Trophoblast cell (in vitro differentiated cells and primary cell): ENCODE data around the gene COL18A1.

Experiments
- DNase-seq, 2 donors: peaks; one replicate each; pipeline ENCODE4 v3.0.0-alpha.2; 2016
- H2AFZ ChIP-seq: 2 replicates; pipeline ENCODE4 v1.6.1; 2013; ENCODE audit warnings: low read length, moderate library complexity, mild to moderate bottlenecking; ENCODE audit not compliant: insufficient read depth, poor library complexity
- H2AK5ac ChIP-seq: 2 replicates; pipeline ENCODE4 v1.6.1; 2013; ENCODE audit warnings: mild to moderate bottlenecking, low read length
- H2BK120ac ChIP-seq: 2 replicates; pipeline ENCODE4 v1.6.1; 2013; ENCODE audit warnings: low read length, mild to moderate bottlenecking, moderate library complexity; ENCODE audit not compliant: insufficient read depth, poor library complexity
- H2BK12ac ChIP-seq: 2 replicates; pipeline ENCODE4 v1.6.1; 2013; ENCODE audit warnings: mild to moderate bottlenecking, low read length, moderate library complexity
- H2BK5ac ChIP-seq: 2 replicates; pipeline ENCODE4 v1.6.1; 2013; ENCODE audit warnings: low read length, low read depth, moderate library complexity, mild to moderate bottlenecking; ENCODE audit not compliant: poor library complexity
- H3K14ac ChIP-seq: 2 replicates; pipeline ENCODE4 v1.6.1; 2013; ENCODE audit warnings: mild to moderate bottlenecking, low read length
- H3K18ac ChIP-seq: 2 replicates; pipeline ENCODE4 v1.6.1; 2013; ENCODE audit warnings: mild to moderate bottlenecking, low read length
- H3K23ac ChIP-seq: 2 replicates; pipeline ENCODE4 v1.6.1; 2013; ENCODE audit warnings: low read length
- H3K27ac ChIP-seq: 2 replicates; pipeline ENCODE4 v1.5.1; 2013; ENCODE audit warnings: low read depth, mild to moderate bottlenecking, inconsistent platforms, low read length, moderate library complexity
- H3K27me3 ChIP-seq: 2 replicates; pipeline ENCODE4 v1.6.1; 2013; ENCODE audit warnings: inconsistent platforms, mild to moderate bottlenecking, low read length, moderate library complexity; ENCODE audit not compliant: insufficient read depth
- H3K36me3 ChIP-seq, 2 experiments: 1 replicate in 1 of 2; 2 replicates in 1 of 2; pipeline ENCODE4 v1.6.1; 2013; ENCODE audit warnings: low read length in 2 of 2, mild to moderate bottlenecking in 2 of 2, moderate library complexity in 1 of 2; ENCODE audit not compliant: insufficient read depth in 2 of 2, control insufficient read depth in 1 of 2
- H3K4ac ChIP-seq: 2 replicates; pipeline ENCODE4 v1.6.1; 2013; ENCODE audit warnings: low read depth, mild to moderate bottlenecking, low read length, moderate library complexity
- H3K4me1 ChIP-seq, 2 experiments: 1 replicate in 1 of 2; 2 replicates in 1 of 2; pipeline ENCODE4 v1.6.1; 2013; ENCODE audit warnings: low read length in 2 of 2, mild to moderate bottlenecking in 2 of 2, moderate library complexity in 1 of 2; ENCODE audit not compliant: insufficient read depth in 2 of 2, control insufficient read depth in 1 of 2
- H3K4me2 ChIP-seq: 2 replicates; pipeline ENCODE4 v1.6.1; 2013; ENCODE audit warnings: inconsistent platforms, mild to moderate bottlenecking, low read length, moderate library complexity
- H3K4me3 ChIP-seq: 2 replicates; pipeline ENCODE4 v1.5.1; 2013; ENCODE audit warnings: mild to moderate bottlenecking, low read depth, low read length, inconsistent platforms
- H3K79me1 ChIP-seq: one replicate; pipeline ENCODE4 v1.6.1; 2013; ENCODE audit warnings: low read length
- H3K79me2 ChIP-seq: 2 replicates; pipeline ENCODE4 v1.6.1; 2013; ENCODE audit warnings: low read length, mild to moderate bottlenecking; ENCODE audit not compliant: control insufficient read depth, insufficient read depth, poor library complexity
- H3K9ac ChIP-seq: 2 replicates; pipeline ENCODE4 v1.6.1; 2013; ENCODE audit warnings: mild to moderate bottlenecking, low read length
- H3K9me3 ChIP-seq: 2 replicates; pipeline ENCODE4 v1.6.1; 2013; ENCODE audit warnings: low read depth, mild to moderate bottlenecking, control low read depth, inconsistent platforms, low read length; ENCODE audit not compliant: insufficient read depth
- H4K12ac ChIP-seq: 2 replicates; pipeline ENCODE4 v1.6.1; 2013; ENCODE audit warnings: low read depth, mild to moderate bottlenecking, low read length, moderate library complexity
- H4K8ac ChIP-seq: 2 replicates; pipeline ENCODE4 v1.6.1; 2013; ENCODE audit warnings: low read depth, mild to moderate bottlenecking, low read length, moderate library complexity
- H4K91ac ChIP-seq: one replicate; pipeline ENCODE4 v1.6.1; 2013; ENCODE audit warnings: low read depth, mild to moderate bottlenecking, low read length, moderate library complexity
- WGBS: extraction: QIAGEN DNeasy Blood & Tissue Kit; methylation state at CpG from one replicate; pipeline ENCODE4 v1.1.7; 2013; ENCODE audit warnings: missing lambda C conversion rate; ENCODE audit not compliant: insufficient read length, insufficient coverage; ENCODE audit errors: extremely low coverage; 5-methylcytosine and 5-hydroxymethylcytosine counted together

COL18A1 gene

GRCh38 chr21:45457832-45458172, 52.8 kb downstream of the COL18A1 start:
- peaks cover 3 to 9% of the 10 kb centered on the region in 2 experiments for H3K4me1 ChIP-seq
- H3K27me3 ChIP-seq: no peaks in the 10 kb centered on the region
- H2AK5ac ChIP-seq: no peak overlapping the region
- peaks cover 33 to 35% of the 10 kb centered on the region in 2 experiments for H3K36me3 ChIP-seq
- H2AFZ ChIP-seq: no peak overlapping the region
- H3K4me3 ChIP-seq: no peak overlapping the region
- peak overlapping the region; percentile 20 for H3K9ac ChIP-seq
- H4K8ac ChIP-seq: no peak overlapping the region
- no peak overlapping the region for H3K18ac ChIP-seq
- no peak overlapping the region for H2BK5ac ChIP-seq
- no peak overlapping the region for H3K4me2 ChIP-seq
- no peak overlapping the region for H3K27ac ChIP-seq
- no peak overlapping the region for H2BK12ac ChIP-seq
- H3K4ac ChIP-seq: no peak overlapping the region
- H3K14ac ChIP-seq: no peak overlapping the region
- no peaks in the 10 kb centered on the region for H3K79me1 ChIP-seq
- no peak for DNase-seq
- no CpG with 5 or more reads among the region's 9 CpGs for WGBS
- peaks cover 8% of the 10 kb centered on the region for H3K9me3 ChIP-seq
- H3K79me2 ChIP-seq: no peaks in the 10 kb centered on the region
- no peak overlapping the region for H3K23ac ChIP-seq
- no peak overlapping the region for H4K91ac ChIP-seq
- H2BK120ac ChIP-seq: no peak overlapping the region
- no peak overlapping the region for H4K12ac ChIP-seq

GRCh38 chr21:45458281-45459170, 53.6 kb downstream of the COL18A1 start:
- no CpG with 5 or more reads among the region's 30 CpGs for WGBS
- H4K91ac ChIP-seq: no peak overlapping the region
- H3K18ac ChIP-seq: peak overlapping the region; percentile 30
- peaks cover 3 to 5% of the 10 kb centered on the region in 2 experiments for H3K4me1 ChIP-seq
- no peaks in the 10 kb centered on the region for H3K27me3 ChIP-seq
- H3K36me3 ChIP-seq: peaks cover 35 to 36% of the 10 kb centered on the region in 2 experiments
- H2BK120ac ChIP-seq: no peak overlapping the region
- no peak overlapping the region for H3K27ac ChIP-seq
- H3K79me2 ChIP-seq: no peaks in the 10 kb centered on the region
- no peak overlapping the region for H3K23ac ChIP-seq
- H4K12ac ChIP-seq: no peak overlapping the region
- no peak overlapping the region for H2BK12ac ChIP-seq
- no peaks in the 10 kb centered on the region for H3K79me1 ChIP-seq
- no peak overlapping the region for H3K14ac ChIP-seq
- no peak overlapping the region for H2BK5ac ChIP-seq
- no peak overlapping the region for H4K8ac ChIP-seq
- no peak overlapping the region for H3K4ac ChIP-seq
- no peak overlapping the region for H3K4me2 ChIP-seq
- no peak overlapping the region for H3K9ac ChIP-seq
- no peak overlapping the region for H2AFZ ChIP-seq
- DNase-seq: no peak
- H2AK5ac ChIP-seq: no peak overlapping the region
- no peak overlapping the region for H3K4me3 ChIP-seq
- peaks cover 9% of the 10 kb centered on the region for H3K9me3 ChIP-seq

- Histone ChIP-seq H3K4me2 (no peak overlapping the region), H3K79me1 (no peaks in the 10 kb centered on the region), H3K4me1 (peaks cover 2 to 3% of the 10 kb centered on the region in 2 experiments), H3K9me3 (peaks cover 9% of the 10 kb centered on the region), H2BK12ac (no peak overlapping the region), H3K27ac (no peak overlapping the region), H3K14ac (no peak overlapping the region), H2AFZ (no peak overlapping the region), H3K4ac (no peak overlapping the region), H3K18ac (no peak overlapping the region), H3K36me3 (peaks cover 36 to 38% of the 10 kb centered on the region in 2 experiments), H3K9ac (no peak overlapping the region), H2BK120ac (no peak overlapping the region), H3K27me3 (no peaks in the 10 kb centered on the region), H2BK5ac (no peak overlapping the region), H4K8ac (no peak overlapping the region), H2AK5ac (no peak overlapping the region), H4K12ac (no peak overlapping the region), H3K23ac (no peak overlapping the region), H3K4me3 (no peak overlapping the region), H4K91ac (no peak overlapping the region), H3K79me2 (no peaks in the 10 kb centered on the region)
- DNase-seq: no peak
- WGBS: no CpG with 5 or more reads among the region's 23 CpGs
Observed at GRCh38 chr21:45459171-45460010, 54.4 kb downstream of the COL18A1 start.

DNA sequence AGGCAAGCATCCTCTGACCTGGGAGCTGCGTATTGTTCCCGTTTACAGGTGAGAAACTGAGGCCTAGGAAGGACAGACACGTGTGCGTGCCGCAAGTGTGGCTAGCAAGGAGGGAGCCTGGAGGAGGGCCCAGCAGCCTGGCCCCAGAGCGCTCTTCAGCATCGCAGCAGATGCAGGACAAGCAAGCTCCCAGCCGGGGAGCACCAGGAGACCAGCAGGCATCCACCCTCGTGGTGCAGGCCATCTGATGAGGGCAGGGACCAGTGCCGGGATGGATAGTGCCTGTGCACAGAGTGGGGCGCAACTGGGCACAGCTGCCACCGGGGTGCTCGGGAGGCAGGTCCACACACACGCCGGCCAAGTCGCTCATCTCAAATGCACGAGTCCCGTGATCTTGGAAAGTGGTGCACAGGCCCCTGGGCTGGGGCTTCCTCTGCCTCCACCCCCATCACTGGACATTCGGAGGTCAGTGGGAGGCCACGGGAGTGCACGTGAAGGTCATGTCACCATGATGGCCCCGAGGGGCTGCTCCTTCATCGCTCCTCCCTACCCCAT, 55.1 kb downstream of the COL18A1 start:
- Histone ChIP-seq H3K23ac (no peak overlapping the region), H3K27me3 (no peaks in the 10 kb centered on the region), H3K27ac (no peak overlapping the region), H3K9ac (no peak overlapping the region), H2AK5ac (no peak overlapping the region), H3K36me3 (peaks cover 38 to 40% of the 10 kb centered on the region in 2 experiments), H3K18ac (no peak overlapping the region), H3K79me1 (no peaks in the 10 kb centered on the region), H2BK5ac (no peak overlapping the region), H2BK12ac (no peak overlapping the region), H3K4me2 (no peak overlapping the region), H2BK120ac (no peak overlapping the region), H4K12ac (no peak overlapping the region), H4K8ac (no peak overlapping the region), H4K91ac (no peak overlapping the region), H3K14ac (no peak overlapping the region), H3K79me2 (no peaks in the 10 kb centered on the region), H3K4me3 (no peak overlapping the region), H3K4ac (no peak overlapping the region), H3K9me3 (peaks cover 11% of the 10 kb centered on the region), H3K4me1 (peaks cover 2 to 3% of the 10 kb centered on the region in 2 experiments), H2AFZ (no peak overlapping the region)
- no CpG with 5 or more reads among the region's 23 CpGs for WGBS
- DNase-seq: no peak
